IPS-15b (cell line): ENCODE results near the gene MAPKAPK2.

Experiments used
- H3K27me3 ChIP-seq: one replicate; pipeline ENCODE4 v1.6.1; 2013; ENCODE audit warnings: low read length; ENCODE audit not compliant: control insufficient read depth, insufficient read depth
- H3K36me3 ChIP-seq: one replicate; pipeline ENCODE4 v1.6.1; 2013; ENCODE audit warnings: low read length; ENCODE audit not compliant: control insufficient read depth, insufficient read depth
- H3K4me1 ChIP-seq: one replicate; pipeline ENCODE4 v1.6.1; 2013; ENCODE audit warnings: mild to moderate bottlenecking, low read length; ENCODE audit not compliant: control insufficient read depth, insufficient read depth
- H3K4me3 ChIP-seq: one replicate; pipeline ENCODE4 v1.5.1; 2013; ENCODE audit warnings: low read depth, low read length
- H3K9ac ChIP-seq: one replicate; pipeline ENCODE4 v1.6.1; 2013; ENCODE audit warnings: low read depth, mild to moderate bottlenecking, low read length
- H3K9me3 ChIP-seq: one replicate; pipeline ENCODE4 v1.6.1; 2013; ENCODE audit warnings: mild to moderate bottlenecking, low read length; ENCODE audit not compliant: control insufficient read depth, insufficient read depth

MAPKAPK2 gene

GRCh38 chr1:206732508-206732907, 47.8 kb downstream of the MAPKAPK2 start:
- Histone ChIP-seq H3K36me3 (peaks cover 41% of the 10 kb centered on the region), H3K9ac (no peak overlapping the region), H3K9me3 (no peaks in the 10 kb centered on the region), H3K4me3 (no peak overlapping the region), H3K27me3 (no peaks in the 10 kb centered on the region), H3K4me1 (no peaks in the 10 kb centered on the region)

- Histone ChIP-seq H3K36me3 (peaks cover 41% of the 10 kb centered on the region), H3K27me3 (no peaks in the 10 kb centered on the region), H3K9me3 (no peaks in the 10 kb centered on the region), H3K4me1 (no peaks in the 10 kb centered on the region), H3K9ac (no peak overlapping the region), H3K4me3 (no peak overlapping the region)
Measured at GRCh38 chr1:206732992-206733391, 48.3 kb downstream of the MAPKAPK2 start.

GRCh38 chr1:206734499-206735142, 49.9 kb downstream of the MAPKAPK2 start:
- peaks cover 6% of the 10 kb centered on the region for H3K4me1 ChIP-seq
- H3K36me3 ChIP-seq, result peaks cover 34% of the 10 kb centered on the region
- H3K9ac ChIP-seq, result no peak overlapping the region
- no peak overlapping the region for H3K4me3 ChIP-seq
- no peaks in the 10 kb centered on the region for H3K27me3 ChIP-seq
- no peaks in the 10 kb centered on the region for H3K9me3 ChIP-seq

GRCh38 chr1:206735553-206736031, 50.9 kb downstream of the MAPKAPK2 start:
- Histone ChIP-seq H3K36me3 (peaks cover 28% of the 10 kb centered on the region), H3K27me3 (no peaks in the 10 kb centered on the region), H3K9ac (no peak overlapping the region), H3K4me1 (peaks cover 9% of the 10 kb centered on the region), H3K9me3 (no peaks in the 10 kb centered on the region), H3K4me3 (no peak overlapping the region)

- no peaks in the 10 kb centered on the region for H3K9me3 ChIP-seq
- no peaks in the 10 kb centered on the region for H3K27me3 ChIP-seq
- no peak overlapping the region for H3K9ac ChIP-seq
- H3K4me3 ChIP-seq, result no peak overlapping the region
- H3K4me1 ChIP-seq, result peaks cover 9% of the 10 kb centered on the region
- H3K36me3 ChIP-seq, result peaks cover 15% of the 10 kb centered on the region
Measured at GRCh38 chr1:206736878-206737728, 52.4 kb downstream of the MAPKAPK2 start.

- Histone ChIP-seq H3K9ac (no peak overlapping the region), H3K4me1 (peaks cover 9% of the 10 kb centered on the region), H3K9me3 (no peaks in the 10 kb centered on the region), H3K4me3 (no peak overlapping the region), H3K27me3 (no peaks in the 10 kb centered on the region), H3K36me3 (peaks cover 8% of the 10 kb centered on the region)
Measured at GRCh38 chr1:206737729-206738201, 53.1 kb downstream of the MAPKAPK2 start.

- Histone ChIP-seq H3K27me3 (peaks cover 2% of the 10 kb centered on the region), H3K9ac (no peak overlapping the region), H3K36me3 (peaks cover 4% of the 10 kb centered on the region), H3K4me1 (peaks cover 9% of the 10 kb centered on the region), H3K9me3 (no peaks in the 10 kb centered on the region), H3K4me3 (no peak overlapping the region)
Measured at GRCh38 chr1:206738370-206739366, 54.0 kb downstream of the MAPKAPK2 start.

- Histone ChIP-seq H3K27me3 (peaks cover 2% of the 10 kb centered on the region), H3K9ac (no peak overlapping the region), H3K9me3 (no peaks in the 10 kb centered on the region), H3K4me1 (peaks cover 9% of the 10 kb centered on the region), H3K4me3 (no peak overlapping the region), H3K36me3 (peaks cover 4% of the 10 kb centered on the region)
Measured at GRCh38 chr1:206739411-206740076, 54.8 kb downstream of the MAPKAPK2 start.

- peaks cover 9% of the 10 kb centered on the region for H3K4me1 ChIP-seq
- H3K27me3 ChIP-seq, result peaks cover 2% of the 10 kb centered on the region
- no peaks in the 10 kb centered on the region for H3K9me3 ChIP-seq
- no peak overlapping the region for H3K9ac ChIP-seq
- H3K4me3 ChIP-seq, result no peak overlapping the region
- H3K36me3 ChIP-seq, result no peaks in the 10 kb centered on the region
Measured at GRCh38 chr1:206741142-206741701, 56.5 kb downstream of the MAPKAPK2 start.

GRCh38 chr1:206742719-206743383, 58.1 kb downstream of the MAPKAPK2 start:
- Histone ChIP-seq H3K4me1 (peaks cover 9% of the 10 kb centered on the region), H3K9ac (no peak overlapping the region), H3K36me3 (no peaks in the 10 kb centered on the region), H3K27me3 (peaks cover 2% of the 10 kb centered on the region), H3K4me3 (no peak overlapping the region), H3K9me3 (no peaks in the 10 kb centered on the region)
